ENCODE measurements around the gene ARHGEF1. TPM values are rescaled to one million over a fixed set of nuclear protein-coding genes. Genes with fewer than 3 reads are reported as not detected.
"Not testable (repeated sequence)": the region's sequence is repeated elsewhere in the genome, so short reads cannot be mapped to it uniquely, and the experiment has no call there.

Gene ARHGEF1
- total and polyA plus RNA-seq, 11 donors = 22.8 to 89.2 (median 28.0) TPM

DNA sequence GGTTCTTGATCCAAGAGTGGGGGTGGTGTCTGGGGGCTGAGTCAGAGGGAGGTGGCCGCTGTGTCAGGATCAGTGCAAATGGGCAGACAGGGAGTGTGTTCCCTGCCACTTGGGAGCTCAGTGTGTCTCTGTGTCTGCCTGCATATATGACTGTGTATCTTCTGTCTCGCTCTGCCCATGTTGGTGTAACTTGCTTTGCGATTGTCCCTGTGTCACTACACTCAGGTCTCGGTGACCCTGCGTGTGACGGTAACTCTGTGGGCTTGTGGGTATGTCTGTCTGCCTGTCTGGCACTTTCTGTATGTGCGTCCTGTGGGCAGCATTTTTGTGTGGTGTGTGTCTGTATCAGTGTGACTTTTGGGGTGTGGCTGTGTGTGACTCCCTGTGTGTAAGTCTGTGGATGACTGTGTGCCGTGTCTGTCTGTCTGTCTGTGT lies 53.4 kb downstream of the ARHGEF1 start:
- no peak overlapping the region for H3K4me3 ChIP-seq
- intact Hi-C loops (cut with DNase I) = loop anchor here in 2 of 10 donors (5.0 kb wide), 1 partner anchor 64 kb away; no protein-coding TSS in a partner anchor
- H3K4me1 ChIP-seq = peaks cover 0 to 17% (median 3%) of the 10 kb centered on the region in 12 donors
- H3K27ac ChIP-seq = no peak overlapping the region
- no peak for ATAC-seq
- 70 to 79% (median 75%) methylated on average over 8 of the region's 8 CpGs for WGBS, 4 donors
- no peaks in the 10 kb centered on the region for H3K9me3 ChIP-seq
- no peaks in the 10 kb centered on the region for H3K36me3 ChIP-seq
- peaks cover 15 to 77% (median 54%) of the 10 kb centered on the region in 9 donors for H3K27me3 ChIP-seq
- DNase-seq = no peak
- TF ChIP-seq POLR2A (IDR thresholded peaks at IDR 0.05) = no peak
- TF ChIP-seq, protein P1, sequence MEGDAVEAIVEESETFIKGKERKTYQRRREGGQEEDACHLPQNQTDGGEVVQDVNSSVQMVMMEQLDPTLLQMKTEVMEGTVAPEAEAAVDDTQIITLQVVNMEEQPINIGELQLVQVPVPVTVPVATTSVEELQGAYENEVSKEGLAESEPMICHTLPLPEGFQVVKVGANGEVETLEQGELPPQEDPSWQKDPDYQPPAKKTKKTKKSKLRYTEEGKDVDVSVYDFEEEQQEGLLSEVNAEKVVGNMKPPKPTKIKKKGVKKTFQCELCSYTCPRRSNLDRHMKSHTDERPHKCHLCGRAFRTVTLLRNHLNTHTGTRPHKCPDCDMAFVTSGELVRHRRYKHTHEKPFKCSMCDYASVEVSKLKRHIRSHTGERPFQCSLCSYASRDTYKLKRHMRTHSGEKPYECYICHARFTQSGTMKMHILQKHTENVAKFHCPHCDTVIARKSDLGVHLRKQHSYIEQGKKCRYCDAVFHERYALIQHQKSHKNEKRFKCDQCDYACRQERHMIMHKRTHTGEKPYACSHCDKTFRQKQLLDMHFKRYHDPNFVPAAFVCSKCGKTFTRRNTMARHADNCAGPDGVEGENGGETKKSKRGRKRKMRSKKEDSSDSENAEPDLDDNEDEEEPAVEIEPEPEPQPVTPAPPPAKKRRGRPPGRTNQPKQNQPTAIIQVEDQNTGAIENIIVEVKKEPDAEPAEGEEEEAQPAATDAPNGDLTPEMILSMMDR (IDR thresholded peaks at IDR 0.05) = no peak

DNA sequence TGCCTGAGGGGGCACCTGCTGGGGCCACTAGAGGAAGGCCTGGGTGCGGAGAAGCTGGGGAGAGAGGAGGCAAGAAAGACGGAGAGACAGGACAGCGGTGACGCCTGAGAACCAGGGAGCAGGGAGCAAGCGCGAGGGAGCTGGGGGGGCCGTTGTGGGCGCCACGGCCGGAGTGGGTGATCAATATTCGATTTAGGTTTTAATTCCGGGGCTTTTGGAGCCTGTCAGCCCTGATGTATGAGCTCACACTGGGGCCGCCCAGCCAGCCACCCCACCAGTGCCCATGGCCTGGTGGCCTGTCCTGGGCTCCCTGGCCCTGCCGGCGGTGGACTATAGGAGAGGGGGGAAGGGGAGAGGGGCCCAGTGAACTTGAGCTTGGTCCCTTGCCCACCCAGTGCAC lies 54.0 kb downstream of the ARHGEF1 start:
- H3K27me3 ChIP-seq = peaks cover 15 to 77% (median 50%) of the 10 kb centered on the region in 9 donors
- peaks cover 0 to 17% (median 3%) of the 10 kb centered on the region in 12 donors for H3K4me1 ChIP-seq
- TF ChIP-seq, protein P1 (IDR thresholded peaks at IDR 0.05) = no peak
- TF ChIP-seq POLR2A (IDR thresholded peaks at IDR 0.05) = no peak
- WGBS, 4 donors = 68 to 77% (median 71%) methylated on average over 12 to 15 of the region's 15 CpGs
- intact Hi-C loops (cut with DNase I) = loop anchor here in 2 of 10 donors (5.0 kb wide), 1 partner anchor 65 kb away; no protein-coding TSS in a partner anchor
- ATAC-seq = no peak
- no peaks in the 10 kb centered on the region for H3K36me3 ChIP-seq
- H3K9me3 ChIP-seq = no peaks in the 10 kb centered on the region
- H3K27ac ChIP-seq = no peak overlapping the region
- no peak overlapping the region for H3K4me3 ChIP-seq
- no peak for DNase-seq

DNA sequence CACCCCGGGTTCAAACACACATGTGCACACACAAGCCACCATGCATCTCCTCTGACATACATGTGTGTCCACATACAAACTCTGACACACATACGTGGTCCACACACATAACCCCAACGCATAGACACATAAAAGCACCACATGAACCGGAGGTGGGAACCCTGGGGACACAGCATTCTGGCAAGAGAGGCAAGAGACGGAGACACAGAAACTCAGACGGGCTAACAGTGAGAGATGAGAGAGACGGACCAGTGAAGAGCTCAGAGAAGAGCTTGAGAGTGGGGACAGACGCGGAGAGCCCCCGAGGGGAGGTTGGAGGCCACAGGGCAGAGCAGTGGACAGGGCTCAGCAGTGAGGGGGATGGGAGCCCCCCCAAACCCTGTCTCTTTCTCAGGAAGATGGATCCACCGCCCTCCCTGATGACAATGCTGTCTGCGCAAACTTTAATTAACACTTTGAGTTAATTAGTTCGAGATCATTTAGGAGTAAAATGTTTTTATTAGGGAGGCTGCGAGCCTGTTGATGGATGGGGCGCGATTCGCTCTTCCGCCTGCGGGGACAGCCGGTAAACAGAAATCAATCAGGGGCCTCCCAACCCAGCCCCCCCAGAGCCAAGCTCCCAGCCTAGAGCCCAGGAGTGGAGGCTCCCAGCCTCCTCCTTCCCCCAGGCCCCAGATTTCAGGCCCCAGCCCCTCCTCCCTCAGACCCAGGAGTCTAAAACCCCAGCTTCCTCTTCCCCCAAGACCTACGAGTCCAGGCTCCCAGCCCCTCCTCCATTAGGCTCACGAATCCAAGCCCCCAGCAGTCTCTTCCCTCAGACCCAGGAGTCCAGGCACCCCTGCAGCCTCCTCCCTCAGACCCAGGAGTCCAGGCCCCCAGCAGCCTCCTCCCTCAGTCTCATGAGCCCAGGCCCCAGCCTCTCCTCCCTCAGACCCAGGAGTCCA lies 54.8 kb downstream of the ARHGEF1 start:
- Histone ChIP-seq H3K9me3 (no peaks in the 10 kb centered on the region), H3K27ac (no peak overlapping the region), H3K36me3 (no peaks in the 10 kb centered on the region), H3K27me3 (peaks cover 8 to 70% (median 42%) of the 10 kb centered on the region in 9 donors), H3K4me1 (peaks cover 0 to 17% (median 3%) of the 10 kb centered on the region in 12 donors), H3K4me3 (no peak overlapping the region)
- no peak for DNase-seq
- WGBS, 4 donors = 48 to 58% (median 49%) methylated on average over 22 of the region's 22 CpGs
- no peak for TF ChIP-seq POLR2A (IDR thresholded peaks at IDR 0.05)
- TF ChIP-seq, protein P1 (IDR thresholded peaks at IDR 0.05) = no peak
- no peak for ATAC-seq
- intact Hi-C loops (cut with DNase I) = loop anchor here in 2 of 10 donors (5.0 kb wide), 1 partner anchor 65 kb away; no protein-coding TSS in a partner anchor

DNA sequence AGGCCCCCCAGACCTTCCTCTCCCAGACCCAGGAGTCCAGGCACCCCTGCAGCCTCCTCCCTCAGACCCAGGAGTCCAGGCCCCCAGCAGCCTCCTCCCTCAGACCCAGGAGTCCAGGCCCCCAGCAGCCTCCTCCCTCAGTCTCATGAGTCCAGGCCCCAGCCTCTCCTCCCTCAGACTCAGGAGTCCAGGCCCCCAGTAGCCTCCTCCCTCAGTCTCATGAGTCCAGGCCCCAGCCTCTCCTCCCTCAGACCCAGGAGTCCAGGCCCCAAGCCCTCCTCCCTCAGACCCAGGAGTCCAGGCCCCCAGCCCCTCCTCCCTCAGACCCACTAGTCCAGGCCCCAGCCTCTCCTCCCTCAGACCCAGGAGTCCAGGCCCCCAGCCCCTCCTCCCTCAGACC lies 56.2 kb downstream of the ARHGEF1 start:
- Histone ChIP-seq H3K27me3 (peaks cover 8 to 56% (median 30%) of the 10 kb centered on the region in 9 donors), H3K4me1 (peaks cover 0 to 17% (median 3%) of the 10 kb centered on the region in 12 donors)
- H3K27ac ChIP-seq, DNase-seq, ATAC-seq, H3K4me3 ChIP-seq, H3K9me3 ChIP-seq, H3K36me3 ChIP-seq: not testable (repeated sequence)
- intact Hi-C loops (cut with DNase I) = loop anchor here in 2 of 10 donors (5.0 kb wide), 1 partner anchor 67 kb away; no protein-coding TSS in a partner anchor

Data from heart left ventricle (tissue), 16 donors.